GM19193 (cell line): ENCODE measurements around the gene TEAD2.
A peak's percentile ranks its signal among the peaks of the same experiment; 100 is the strongest.

Experiments
- POLR2A ChIP-seq: IDR thresholded peaks from 4 replicates; pipeline ENCODE4 v1.6.1; 2011; ENCODE audit not compliant: insufficient read depth, insufficient read length; ENCODE audit errors: extremely low read depth

Gene TEAD2

DNA sequence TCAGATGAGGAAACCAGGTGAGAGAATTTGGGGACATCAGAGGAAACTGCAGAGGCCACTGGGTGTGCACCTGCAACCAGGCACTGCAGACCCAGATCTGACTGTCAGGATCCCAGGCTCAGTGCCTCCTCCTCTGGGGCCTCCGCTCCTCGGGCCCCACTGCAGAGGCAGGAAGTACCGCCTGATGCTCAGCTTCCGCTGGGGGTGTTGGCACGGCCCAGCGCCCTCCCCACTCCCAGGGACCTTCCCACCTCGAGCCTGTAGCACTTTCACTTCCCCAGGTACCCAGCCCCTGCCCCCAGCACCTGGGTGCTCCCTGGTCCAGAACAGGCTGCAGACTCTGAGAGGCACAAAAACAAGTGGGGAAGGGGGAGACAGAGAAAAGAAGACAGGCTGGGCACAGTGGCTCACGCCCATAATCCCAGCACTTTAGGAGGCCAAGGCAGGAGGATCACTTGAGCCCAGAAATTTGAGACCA lies 28.4 kb downstream of the TEAD2 start:
- peak; percentile 92 for TF ChIP-seq POLR2A

DNA sequence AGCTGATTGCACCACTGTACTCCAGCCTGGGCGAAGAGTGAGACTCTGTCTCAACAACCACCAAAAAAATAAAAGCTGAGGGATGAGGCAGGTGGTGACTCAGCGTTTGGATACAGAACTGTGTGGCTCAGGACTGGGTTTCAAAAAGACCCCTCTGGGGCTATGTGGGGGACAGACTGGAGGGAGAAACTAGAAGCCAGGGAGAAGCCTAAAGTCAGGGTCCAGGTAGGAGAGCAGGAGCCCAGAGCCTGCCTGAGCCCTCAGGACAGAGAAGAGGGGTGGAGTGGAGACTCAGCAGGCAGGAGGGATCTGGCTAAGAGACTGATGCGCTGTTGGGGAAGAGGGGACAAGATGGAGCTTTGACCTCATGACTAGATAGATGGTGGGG lies 28.8 kb downstream of the TEAD2 start:
- no peak for TF ChIP-seq POLR2A

DNA sequence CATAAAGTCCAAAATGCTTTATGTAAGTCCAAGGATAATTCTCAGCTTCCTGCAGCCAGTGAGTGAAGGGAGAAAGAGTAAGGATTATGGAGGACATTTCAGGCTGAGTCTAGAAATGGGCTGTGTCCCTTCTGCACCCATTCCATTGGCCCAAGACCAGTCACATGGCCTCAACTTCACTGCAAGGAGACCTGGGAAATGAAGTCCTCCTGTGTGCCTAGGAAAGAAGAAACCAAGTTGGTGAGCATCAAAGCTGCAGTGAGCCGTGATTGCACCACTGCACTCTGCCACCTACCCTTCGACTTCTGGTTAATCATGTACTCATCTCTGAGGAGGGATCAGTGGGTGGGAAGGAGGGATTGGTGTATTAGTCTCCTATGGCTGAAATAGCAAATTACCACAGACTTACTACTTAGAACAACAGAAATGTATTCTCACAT lies 30.6 kb downstream of the TEAD2 start:
- TF ChIP-seq POLR2A, result no peak

DNA sequence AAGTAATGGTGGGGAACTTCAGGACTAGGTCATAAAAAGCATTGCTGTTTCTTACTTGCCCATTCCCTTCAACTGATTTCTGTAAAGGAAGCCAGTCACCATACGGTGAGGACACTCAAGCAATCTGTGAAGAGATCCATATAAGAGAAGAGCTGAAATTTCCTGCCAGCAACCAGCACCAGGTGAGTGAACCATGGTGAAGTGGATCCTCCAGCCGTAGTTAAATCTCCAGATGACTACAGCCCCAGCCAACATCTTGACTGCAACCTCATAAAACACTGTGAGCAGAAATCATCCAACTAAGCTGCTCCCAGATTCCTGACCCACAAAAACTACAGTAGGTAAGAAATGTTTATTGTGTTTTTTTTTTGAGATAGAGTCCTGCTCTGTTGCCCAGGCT lies 33.5 kb downstream of the TEAD2 start:
- no peak for TF ChIP-seq POLR2A

DNA sequence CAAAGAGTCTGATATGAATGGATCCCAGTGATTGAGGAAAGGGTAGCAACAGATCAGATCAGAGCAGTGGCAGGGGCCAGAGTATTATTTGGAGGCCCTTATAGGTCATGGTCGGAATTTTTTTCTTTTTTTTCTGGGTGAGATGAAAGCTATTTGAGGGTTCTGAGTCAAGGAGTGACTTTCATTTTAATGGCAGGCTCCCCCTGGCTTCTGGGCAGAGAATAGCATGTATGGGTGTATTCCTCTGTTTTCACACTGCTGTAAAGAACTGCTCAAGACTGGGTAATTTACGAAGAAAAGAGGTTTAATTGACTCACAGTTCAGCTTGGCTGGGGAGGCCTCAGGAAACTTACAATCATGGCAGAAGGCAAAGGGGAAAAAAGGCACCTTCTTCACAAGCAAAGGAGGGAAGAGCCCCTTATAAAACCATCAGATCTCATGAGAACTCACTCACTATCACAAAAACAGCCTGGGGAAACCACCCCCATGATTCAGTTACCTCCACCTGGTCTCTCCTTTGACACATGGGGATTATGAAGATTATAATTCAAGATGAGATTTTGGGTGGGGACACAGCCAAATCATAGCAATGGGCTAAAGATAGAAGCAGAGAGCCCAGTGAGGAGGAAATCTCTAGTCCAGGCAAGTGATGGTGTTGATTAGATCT lies 34.2 kb downstream of the TEAD2 start:
- no peak for TF ChIP-seq POLR2A

DNA sequence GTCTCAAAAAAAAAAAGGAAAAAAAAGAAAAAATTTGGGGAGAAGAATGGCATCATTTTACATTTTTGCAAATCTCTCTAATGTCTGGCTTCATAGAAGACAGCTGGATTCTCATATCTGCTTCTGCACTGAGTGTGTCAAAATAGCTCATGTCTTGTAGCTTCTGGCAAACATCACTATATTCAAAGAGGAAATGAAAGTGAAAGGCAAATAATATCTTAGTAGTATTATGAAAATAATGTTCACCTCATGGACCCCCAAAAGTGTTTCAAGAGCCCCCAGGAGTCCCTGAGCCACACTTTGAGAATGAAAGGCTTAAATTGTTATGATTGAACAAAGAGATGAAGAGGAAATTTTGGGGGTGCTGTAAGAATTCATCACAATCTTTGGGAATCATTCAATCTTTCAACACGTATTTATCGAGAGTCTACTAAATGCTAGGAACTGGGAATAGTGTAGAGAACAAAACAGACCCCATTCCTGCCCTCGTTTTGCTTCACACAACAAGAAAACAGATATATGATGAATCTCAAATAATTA lies 36.0 kb downstream of the TEAD2 start:
- TF ChIP-seq POLR2A, result no peak

DNA sequence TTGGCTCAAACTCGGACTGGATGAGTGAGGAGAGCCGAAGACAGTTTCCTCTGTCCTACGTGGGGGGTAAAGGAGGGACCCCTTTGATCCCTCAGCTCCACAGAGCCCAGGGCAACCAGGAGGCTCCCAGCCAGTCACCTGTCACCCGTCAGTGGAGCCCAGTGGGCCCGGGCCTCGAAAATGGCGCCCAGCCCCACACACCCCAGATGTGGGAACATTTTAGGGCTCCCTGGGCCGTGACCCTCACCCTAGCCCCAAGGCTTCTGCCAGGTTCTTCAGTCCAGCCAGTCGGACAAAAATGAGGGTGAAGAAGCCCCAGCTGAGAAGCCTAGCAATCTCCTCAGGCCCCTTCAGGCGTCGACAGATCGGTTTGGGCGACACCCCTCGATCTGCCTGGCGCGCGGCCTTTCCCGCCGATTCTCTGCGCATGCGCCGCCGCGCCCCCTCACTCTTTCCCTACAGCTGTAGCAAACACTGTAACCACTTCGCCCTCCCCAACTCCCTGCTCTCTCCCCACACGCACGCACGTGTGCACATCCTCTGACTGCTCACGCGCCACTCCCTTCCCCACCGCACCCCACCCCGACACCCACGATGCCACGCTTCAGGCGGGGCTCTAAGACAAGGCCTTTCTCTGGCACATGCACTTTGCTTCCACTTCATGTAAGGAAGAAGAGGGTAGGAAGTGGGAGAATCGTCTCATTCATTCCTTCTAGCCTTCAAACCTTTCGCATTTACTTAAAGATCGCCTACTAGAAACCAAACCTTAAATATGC lies 37.2 kb downstream of the TEAD2 start, which contains the start of gene SLC6A16:
Gene SLC6A16 (minus strand): TSS at position 391 of the 776 bp plus-strand sequence. CDS start 13,844 bp downstream, outside the sequence.
- TF ChIP-seq POLR2A, result no peak

DNA sequence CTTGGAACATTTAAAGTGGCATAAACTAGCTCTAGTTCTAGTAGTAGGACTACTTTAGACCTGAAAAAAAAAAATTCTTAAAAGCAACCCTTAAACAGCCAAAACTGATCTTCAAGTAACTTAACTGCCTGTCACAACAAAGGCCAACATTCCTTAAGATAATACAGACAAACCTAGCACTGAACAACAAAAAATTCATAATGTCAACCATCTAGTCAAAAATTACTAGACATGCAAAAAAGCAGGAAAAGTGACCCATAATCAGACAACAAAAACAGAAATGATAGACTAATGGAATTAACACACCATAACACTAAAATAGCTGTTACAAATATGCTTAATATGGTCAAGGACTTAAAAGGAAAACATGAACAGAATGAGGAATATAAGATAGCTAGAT lies 43.9 kb downstream of the TEAD2 start:
- TF ChIP-seq POLR2A, result no peak

DNA sequence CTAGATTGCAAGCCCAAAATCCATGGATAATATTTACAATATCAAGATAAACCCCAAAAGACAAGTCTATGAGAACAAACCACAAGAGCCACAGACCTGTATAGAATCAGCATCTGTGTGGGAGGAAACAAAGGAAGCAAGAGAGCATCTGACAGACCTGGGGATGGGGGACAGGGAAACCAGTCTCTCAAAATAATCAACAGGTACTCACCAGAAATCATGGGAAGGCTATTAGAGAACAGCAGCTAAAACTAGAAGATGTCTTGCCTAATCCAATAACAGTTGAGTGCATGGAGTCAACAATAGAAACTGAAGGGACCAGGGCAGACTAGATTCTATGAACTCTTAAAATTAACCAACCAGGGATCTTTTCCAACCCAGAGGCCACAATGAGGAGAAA lies 45.9 kb downstream of the TEAD2 start:
- TF ChIP-seq POLR2A, result no peak

DNA sequence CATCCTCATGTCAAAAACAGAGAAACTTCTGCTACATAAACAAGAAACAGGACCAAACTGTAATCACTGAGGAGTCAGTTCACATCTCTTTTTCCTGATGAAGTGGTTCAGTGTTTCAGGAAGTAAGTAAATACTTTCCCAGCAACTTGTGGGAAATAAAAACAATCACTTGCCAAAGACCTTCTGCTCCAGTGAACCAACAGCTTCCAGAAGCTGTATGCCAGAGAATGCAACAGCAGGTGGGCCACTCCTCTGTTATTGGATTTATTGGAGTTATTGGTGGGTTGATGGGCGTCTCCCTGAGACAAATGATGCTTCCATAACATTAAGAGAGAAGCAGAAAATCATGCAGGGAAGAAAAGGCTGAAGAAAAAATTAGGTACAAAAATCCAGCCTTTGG lies 47.1 kb downstream of the TEAD2 start:
- no peak for TF ChIP-seq POLR2A

DNA sequence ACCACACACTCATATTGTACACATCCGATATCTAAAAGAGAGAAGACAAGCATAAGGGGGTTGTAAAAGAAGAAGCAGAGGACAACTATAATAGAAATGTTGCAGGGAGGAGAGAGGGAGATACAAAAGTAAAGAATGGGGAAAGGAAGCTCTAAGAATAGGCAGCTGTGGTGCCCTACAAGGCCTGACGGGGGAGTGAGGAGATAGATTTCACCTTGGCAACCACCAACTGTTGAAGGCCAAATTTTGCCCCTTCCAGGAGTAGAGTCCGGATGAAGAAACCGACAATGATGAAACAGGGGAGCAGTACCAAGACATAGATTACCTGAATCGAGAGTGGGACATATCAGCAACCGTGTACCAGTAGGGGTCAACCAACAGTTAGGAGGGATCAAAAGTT lies 53.1 kb downstream of the TEAD2 start:
- TF ChIP-seq POLR2A, result no peak

DNA sequence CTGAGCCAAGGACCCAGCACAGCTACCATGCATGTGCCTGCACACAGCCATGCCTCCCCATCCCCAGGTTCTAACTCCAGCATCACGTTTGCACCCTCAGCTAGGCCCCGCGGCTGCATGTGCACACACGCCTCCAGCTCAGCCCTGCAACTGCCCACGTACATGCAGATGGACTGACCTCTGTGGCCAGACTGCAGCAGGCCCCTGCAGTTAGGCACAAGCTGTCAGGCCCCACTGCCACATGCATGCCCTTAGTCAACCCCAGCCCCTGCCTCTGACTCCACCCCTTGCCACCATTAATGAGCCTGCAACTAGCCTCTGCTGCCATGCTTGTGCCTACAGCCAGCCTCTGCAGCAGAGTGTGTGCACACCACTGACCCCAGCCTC lies 60.4 kb downstream of the TEAD2 start:
- no peak for TF ChIP-seq POLR2A

DNA sequence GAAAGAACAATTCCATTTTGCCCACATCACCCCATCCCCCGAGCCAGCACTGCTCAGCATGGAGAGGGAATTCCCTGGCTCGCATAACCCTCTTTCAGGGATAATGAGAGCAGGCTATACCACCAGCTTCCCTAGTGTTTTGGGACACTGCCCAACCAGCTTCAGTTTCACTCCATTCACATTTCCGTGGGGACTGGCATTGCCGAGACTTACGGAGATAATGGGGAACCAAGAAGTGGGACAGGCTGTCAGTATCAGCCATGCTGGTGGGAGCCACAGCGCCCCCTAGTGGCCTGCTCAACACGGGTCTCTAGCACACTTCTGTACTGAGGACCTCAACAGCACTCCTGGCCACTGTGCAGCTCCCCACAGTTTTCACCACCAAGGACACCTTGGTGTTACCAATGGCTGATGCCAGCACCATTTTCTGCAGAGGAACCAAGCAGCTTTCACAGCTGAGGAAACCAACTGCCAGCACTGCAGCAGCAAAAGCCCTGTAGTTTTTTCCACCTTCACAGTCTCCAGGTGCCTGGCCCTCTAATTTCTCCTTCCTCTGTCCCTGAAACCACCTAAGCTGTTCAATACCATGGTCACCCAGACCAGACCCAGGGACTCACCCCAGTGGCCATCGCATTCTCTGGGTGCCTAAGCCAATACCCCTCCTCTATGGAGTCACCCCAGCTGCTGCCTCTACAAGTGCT lies 60.9 kb downstream of the TEAD2 start:
- TF ChIP-seq POLR2A, result no peak

DNA sequence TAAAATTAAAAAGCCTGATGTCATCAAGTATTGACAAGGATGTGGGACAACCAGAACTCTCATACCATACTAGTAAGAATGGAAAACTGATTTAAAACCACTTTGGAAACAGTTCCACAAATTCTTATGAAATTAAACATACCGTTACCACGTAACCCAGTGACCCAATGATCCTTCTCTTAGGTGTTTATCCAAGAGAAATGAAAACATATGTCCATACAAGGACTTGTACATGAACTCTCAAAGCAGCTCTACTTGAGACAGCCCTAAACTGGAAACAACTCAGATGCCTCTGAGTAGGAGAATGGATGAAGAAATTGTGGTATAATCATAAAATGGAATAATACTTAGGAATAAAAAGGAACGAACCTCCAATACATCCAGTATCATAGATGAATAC lies 64.8 kb downstream of the TEAD2 start:
- TF ChIP-seq POLR2A, result no peak

DNA sequence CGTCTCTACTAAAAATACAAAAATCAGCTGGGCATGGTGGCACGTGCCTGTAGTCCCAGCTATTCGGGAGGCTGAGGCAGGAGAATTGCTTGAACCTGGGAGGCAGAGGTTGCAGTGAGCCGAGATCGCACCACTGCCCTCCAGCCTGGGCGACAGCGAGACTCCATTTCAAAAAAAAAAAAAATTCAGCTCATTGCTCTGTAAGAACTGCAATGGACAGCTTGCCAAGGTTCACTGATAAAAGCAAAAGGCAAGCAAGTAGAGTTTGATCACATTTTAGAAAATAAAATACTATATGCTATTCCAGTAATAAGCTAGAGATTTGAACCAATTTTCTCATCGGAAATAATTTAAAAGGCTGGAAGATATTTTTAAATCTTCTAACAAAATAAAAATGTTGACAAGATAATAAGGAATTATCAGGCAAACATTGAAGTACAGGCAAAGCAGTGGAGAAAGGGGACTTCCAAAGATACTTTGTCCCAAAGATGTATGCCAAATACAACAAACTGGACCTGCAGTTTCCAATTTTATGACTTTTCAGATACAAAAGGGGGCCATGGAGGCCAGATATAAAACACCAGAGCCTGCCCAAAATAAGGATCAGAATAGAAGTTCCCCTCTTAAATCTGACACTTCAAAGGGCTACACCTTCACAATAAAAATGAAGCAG lies 66.9 kb downstream of the TEAD2 start:
- no peak for TF ChIP-seq POLR2A
